GM11168 (cell line): ENCODE results near the gene PNPLA2.

Experiments used
- in situ Hi-C: fragments of 300-500 bp; cut with MboI; formaldehyde crosslinking; loops from one replicate; pipeline ENCODE4 v1.12.0; 2022; ENCODE audit warnings: low sequenced_read_pairs; ENCODE audit not compliant: unreplicated experiment

Gene PNPLA2

GRCh38 chr11:782264-783174 lies 36.2 kb upstream of the PNPLA2 start:
- in situ Hi-C loops, result no loop called here

GRCh38 chr11:783581-784015 lies 35.1 kb upstream of the PNPLA2 start:
- in situ Hi-C loops, result no loop called here

- in situ Hi-C loops, result no loop called here
Observed at GRCh38 chr11:786235-787083, 32.3 kb upstream of the PNPLA2 start.

GRCh38 chr11:787084-787675 lies 31.5 kb upstream of the PNPLA2 start:
- in situ Hi-C loops, result no loop called here

GRCh38 chr11:788009-788640 lies 30.6 kb upstream of the PNPLA2 start:
- in situ Hi-C loops, result no loop called here

GRCh38 chr11:788953-789940 lies 29.5 kb upstream of the PNPLA2 start:
- in situ Hi-C loops, result no loop called here

GRCh38 chr11:789943-790342 lies 28.8 kb upstream of the PNPLA2 start, which contains the start of gene CEND1:
Gene CEND1, minus strand, starts transcription at chr11:790090. Its CDS starts 1,514 bp downstream, at chr11:788576.
- in situ Hi-C loops, result no loop called here

GRCh38 chr11:790721-791564 lies 27.8 kb upstream of the PNPLA2 start:
- in situ Hi-C loops, result no loop called here

GRCh38 chr11:791658-792534 lies 26.8 kb upstream of the PNPLA2 start:
- in situ Hi-C loops, result no loop called here

- in situ Hi-C loops, result no loop called here
Observed at GRCh38 chr11:792535-792821, 26.2 kb upstream of the PNPLA2 start.

- in situ Hi-C loops, result no loop called here
Observed at GRCh38 chr11:792873-793272, 25.8 kb upstream of the PNPLA2 start.

- in situ Hi-C loops, result no loop called here
Observed at GRCh38 chr11:793556-793955, 25.2 kb upstream of the PNPLA2 start.

GRCh38 chr11:794013-794765 lies 24.5 kb upstream of the PNPLA2 start:
- in situ Hi-C loops, result no loop called here

- in situ Hi-C loops, result no loop called here
Observed at GRCh38 chr11:794766-795633, 23.7 kb upstream of the PNPLA2 start.

- in situ Hi-C loops, result no loop called here
Observed at GRCh38 chr11:795634-796564, 22.8 kb upstream of the PNPLA2 start.
